Activated T-helper 1 cell treated with Interleukin-2 at 50 U/mL for 16 hours (primary cell): Measurements from ENCODE around the gene PARD3B.

Experiments used
- DNase-seq: peaks from one replicate; pipeline ENCODE4 v3.0.0-alpha.2; 2020; ENCODE audit warnings: low read depth

The PARD3B gene

DNA sequence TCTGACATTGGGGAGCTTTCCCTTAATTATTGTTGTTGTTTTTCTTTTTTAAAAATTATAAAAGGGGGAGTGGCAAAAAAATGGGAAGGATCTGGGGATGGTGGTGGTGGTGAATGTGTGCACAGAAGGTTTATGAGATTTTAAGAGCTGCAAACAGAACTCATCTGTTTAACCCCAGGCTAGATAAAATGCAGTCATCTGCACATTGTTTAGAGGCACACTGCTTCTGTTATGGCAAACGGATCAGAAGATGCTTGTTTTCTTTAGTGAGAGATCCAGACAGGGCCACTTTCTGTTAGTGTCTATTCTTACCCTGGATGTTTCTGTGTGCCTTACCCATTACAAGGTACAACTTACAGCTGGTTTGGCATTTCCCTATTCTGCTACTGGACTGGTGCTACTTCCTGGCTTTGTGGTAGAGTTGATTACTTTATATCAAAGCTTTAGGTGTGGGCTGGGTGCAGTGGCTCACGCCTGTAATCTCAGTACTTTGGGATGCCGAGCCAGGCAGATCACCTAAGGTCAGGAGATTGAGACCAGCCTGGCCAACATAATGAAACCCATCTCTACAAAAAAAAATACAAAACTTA is 1068.8 kb downstream of the PARD3B start:
- no peak for DNase-seq

- DNase-seq, result no peak
Measured at GRCh38 chr2:205614965-205615364, 1069.7 kb downstream of the PARD3B start.

GRCh38 chr2:205617905-205618304 is 1072.6 kb downstream of the PARD3B start:
- DNase-seq, result no peak

DNA sequence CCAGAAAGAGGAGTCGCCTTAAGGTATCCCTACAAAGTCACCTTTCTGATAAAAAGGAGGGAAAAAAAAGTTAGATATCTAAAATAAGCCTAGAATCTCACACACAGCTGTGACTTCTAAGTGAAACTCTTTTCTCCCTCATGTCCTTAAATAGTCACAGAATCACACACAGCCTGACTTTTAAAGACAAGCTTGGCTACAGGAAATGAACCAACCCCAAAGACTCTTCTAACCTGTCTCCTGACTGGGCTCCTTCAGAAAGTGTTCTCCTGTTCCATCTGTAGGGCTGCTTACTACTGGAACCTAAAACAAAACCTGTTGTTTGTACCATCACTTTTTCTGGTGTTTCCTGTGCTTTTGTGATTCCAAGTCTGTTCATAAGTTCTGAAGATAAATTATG is 1074.3 kb downstream of the PARD3B start:
- DNase-seq, result no peak

GRCh38 chr2:205627085-205627484 is 1081.8 kb downstream of the PARD3B start:
- no peak for DNase-seq

- DNase-seq, result no peak
Measured at GRCh38 chr2:205628422-205628821, 1083.1 kb downstream of the PARD3B start.

- no peak for DNase-seq
Measured at GRCh38 chr2:205629091-205629776, 1084.0 kb downstream of the PARD3B start.

GRCh38 chr2:205633994-205634393 is 1088.7 kb downstream of the PARD3B start:
- DNase-seq, result no peak

GRCh38 chr2:205636549-205637319 is 1091.5 kb downstream of the PARD3B start:
- no peak for DNase-seq

- DNase-seq, result no peak
Measured at GRCh38 chr2:205637320-205637602, 1092.0 kb downstream of the PARD3B start.

GRCh38 chr2:205637779-205638503 is 1092.7 kb downstream of the PARD3B start:
- DNase-seq, result no peak

DNA sequence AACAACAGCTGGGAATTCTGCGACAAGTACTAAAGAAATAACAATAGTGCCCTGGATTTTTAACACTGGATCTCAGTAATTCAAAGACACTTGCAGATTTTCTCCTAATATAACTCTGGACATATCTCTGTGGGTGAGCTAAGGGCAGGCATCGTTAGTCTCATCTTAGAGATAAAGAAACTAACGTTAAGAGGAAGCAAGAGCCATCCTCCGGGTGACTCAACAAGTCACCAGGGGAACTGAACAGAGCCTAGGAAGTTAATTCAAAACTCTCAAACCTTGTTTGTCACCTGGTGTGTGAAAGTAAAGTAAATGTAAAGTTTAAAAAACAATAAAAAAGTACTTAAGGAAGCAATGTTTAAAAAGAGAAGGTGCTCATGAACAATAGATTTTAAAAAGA is 1095.4 kb downstream of the PARD3B start:
- no peak for DNase-seq

- DNase-seq, result no peak
Measured at GRCh38 chr2:205642599-205643356, 1097.5 kb downstream of the PARD3B start.

DNA sequence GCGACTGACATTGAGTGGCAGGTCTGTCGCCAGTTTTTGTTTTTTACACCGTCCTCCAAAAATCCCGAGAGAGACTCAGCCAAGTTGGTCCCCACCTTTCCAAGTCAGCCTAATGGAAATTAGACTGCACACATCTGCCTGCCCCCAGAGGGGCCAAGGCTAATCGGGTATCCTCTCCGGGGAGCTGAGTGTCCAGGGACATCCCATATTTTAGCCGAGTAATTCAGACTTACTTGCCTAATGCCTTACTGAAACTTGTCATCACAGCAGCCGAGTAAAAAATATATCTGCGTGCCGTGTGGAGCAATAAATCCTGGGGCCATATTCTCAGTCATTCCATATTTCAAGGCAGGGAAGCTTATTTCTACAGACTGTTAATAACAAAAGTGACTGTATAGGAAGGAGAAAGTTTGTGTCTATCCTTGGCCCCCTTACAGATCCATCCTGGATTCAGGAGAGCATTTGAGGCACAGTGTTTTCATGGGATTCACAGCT is 1098.2 kb downstream of the PARD3B start:
- no peak for DNase-seq

DNA sequence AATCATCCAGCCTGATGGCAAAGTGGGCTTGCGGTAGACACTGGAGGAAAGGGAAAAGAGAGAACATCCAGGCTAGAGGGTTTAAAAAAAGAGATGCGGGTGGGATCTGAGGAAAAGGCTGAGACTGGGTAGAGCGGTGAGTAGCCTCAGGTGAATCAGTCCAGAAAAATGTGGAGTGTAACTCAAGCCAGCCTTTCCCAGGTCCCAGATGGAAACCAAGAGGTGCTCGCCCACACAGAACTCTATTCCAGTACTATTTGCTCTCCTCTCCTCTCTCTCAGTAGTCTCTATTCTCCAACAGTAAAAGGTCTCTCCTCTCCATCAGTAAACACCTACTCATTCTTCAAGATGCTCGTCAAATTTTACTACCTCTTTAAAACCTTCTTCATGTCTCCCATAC is 1098.7 kb downstream of the PARD3B start:
- no peak for DNase-seq

- no peak for DNase-seq
Measured at GRCh38 chr2:205646680-205647079, 1101.4 kb downstream of the PARD3B start.

DNA sequence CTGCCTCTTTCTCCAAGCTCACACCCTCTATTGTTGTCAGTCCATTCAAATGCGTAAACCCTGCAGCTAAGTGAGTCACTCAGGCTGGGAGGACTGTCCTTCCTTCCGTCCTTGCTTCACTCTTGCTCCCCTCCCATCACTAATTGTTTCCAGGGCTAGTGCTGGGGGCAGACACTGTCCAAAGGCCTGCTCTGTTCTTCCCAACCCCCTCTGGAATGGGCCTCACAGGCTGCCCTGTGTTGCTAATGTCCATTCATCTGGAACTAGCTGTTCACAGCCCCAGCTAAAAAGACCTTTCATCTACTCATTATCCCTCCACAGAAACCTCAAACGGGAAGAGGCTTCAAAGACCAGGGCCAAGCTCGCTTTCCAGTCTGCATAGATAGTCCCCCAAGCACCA is 1105.2 kb downstream of the PARD3B start:
- no peak for DNase-seq

DNA sequence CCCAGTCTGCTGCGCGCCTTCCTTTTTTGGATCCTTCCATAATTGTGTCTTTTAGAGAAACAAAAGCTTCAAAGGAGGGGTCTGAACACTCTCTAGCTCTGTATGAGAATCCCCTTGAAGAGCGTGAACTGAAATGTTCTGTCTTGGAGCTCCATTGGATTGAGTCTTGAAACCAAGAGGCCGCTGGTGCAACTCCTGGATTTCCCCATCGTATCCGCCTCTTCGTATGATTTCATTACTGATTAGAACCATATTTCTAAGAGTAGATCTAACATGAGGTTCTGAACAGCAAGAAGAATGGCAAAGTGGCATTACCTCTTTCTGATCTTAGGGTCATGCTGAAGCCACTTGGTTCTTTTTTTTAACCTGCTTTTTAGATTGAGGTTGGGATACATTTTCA is 1105.7 kb downstream of the PARD3B start:
- DNase-seq, result no peak

- DNase-seq, result no peak
Measured at GRCh38 chr2:205651719-205652118, 1106.4 kb downstream of the PARD3B start.

- DNase-seq, result no peak
Measured at GRCh38 chr2:205654878-205655605, 1109.8 kb downstream of the PARD3B start.

GRCh38 chr2:205655779-205656456 is 1110.6 kb downstream of the PARD3B start:
- DNase-seq, result no peak
